GM12875 (cell line): ENCODE data around the gene CDYL2.
A peak's percentile ranks its signal among the peaks of the same experiment; 100 is the strongest.

Source experiments
- H3K4me3 ChIP-seq: one replicate; pipeline ENCODE4 v1.5.1; 2011; ENCODE audit warnings: low read depth, low read length, control low read depth
- TF ChIP-seq, protein P1 (sequence below): IDR thresholded peaks from 2 replicates; pipeline ENCODE4 v1.5.1; 2011; ENCODE audit warnings: low read depth, mild to moderate bottlenecking, control low read depth, inconsistent platforms, low read length, moderate library complexity, borderline replicate concordance; ENCODE audit not compliant: insufficient read depth

Gene CDYL2

DNA sequence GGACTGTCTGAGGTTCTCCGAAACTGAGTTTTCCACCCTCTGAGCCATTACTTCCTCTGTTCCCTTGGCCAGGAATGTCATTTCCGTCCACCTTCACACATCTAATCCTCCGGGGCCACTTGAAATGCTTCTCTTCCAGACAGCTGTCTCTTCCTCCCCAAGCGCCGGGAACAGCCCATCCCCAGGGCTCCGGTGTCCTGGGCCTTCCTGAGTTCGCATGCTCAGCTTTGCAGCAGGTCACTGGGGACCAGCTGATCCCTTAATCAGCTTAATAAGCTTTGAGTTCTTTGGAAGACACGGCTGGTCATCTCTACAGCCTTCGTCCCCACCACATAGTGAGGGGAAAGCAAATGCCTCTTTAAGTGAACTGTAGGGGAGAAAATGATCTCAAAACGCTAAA, 140.2 kb downstream of the CDYL2 start:
- H3K4me3 ChIP-seq = no peak overlapping the region
- TF ChIP-seq, protein P1, sequence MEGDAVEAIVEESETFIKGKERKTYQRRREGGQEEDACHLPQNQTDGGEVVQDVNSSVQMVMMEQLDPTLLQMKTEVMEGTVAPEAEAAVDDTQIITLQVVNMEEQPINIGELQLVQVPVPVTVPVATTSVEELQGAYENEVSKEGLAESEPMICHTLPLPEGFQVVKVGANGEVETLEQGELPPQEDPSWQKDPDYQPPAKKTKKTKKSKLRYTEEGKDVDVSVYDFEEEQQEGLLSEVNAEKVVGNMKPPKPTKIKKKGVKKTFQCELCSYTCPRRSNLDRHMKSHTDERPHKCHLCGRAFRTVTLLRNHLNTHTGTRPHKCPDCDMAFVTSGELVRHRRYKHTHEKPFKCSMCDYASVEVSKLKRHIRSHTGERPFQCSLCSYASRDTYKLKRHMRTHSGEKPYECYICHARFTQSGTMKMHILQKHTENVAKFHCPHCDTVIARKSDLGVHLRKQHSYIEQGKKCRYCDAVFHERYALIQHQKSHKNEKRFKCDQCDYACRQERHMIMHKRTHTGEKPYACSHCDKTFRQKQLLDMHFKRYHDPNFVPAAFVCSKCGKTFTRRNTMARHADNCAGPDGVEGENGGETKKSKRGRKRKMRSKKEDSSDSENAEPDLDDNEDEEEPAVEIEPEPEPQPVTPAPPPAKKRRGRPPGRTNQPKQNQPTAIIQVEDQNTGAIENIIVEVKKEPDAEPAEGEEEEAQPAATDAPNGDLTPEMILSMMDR = no peak

DNA sequence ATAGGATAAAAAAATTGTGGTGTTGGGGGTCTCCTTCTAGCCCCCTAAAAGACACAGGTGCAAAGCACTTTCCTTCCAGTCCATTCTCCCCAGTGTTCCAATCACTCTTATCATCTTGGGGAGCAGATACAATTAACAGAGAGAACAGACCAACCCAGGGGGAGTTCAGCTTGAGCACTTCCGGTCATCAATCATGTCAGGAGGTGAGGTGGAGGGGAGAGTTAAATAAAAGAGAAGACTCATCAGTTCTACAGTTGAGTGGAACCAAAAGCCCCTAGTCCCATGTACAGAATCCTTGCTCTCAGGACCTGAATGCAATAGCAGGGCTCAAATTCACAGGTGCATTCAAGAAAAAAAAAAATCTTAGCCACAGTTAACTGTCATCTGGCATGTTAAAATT, 141.3 kb downstream of the CDYL2 start:
- TF ChIP-seq, protein P1 = no peak
- no peak overlapping the region for H3K4me3 ChIP-seq

DNA sequence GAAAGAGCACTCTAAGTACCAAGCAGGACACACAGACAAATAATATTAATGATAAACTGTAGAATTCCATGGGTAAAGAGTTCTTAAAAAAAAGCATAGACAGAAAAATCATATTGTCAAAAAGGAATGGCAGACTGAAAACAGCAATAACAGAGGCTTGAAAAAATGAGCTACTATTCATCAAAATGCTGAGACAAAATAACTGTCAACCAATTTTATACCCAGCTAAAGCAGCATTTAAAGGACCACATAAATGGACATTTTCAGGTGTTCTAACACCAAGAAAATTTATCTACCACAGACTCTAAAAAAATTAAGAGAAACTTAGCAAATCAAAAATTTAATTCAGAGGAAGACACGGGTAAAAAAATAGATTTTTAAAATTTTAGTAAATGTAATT, 144.5 kb downstream of the CDYL2 start:
- H3K4me3 ChIP-seq = no peak overlapping the region
- TF ChIP-seq, protein P1 = no peak

DNA sequence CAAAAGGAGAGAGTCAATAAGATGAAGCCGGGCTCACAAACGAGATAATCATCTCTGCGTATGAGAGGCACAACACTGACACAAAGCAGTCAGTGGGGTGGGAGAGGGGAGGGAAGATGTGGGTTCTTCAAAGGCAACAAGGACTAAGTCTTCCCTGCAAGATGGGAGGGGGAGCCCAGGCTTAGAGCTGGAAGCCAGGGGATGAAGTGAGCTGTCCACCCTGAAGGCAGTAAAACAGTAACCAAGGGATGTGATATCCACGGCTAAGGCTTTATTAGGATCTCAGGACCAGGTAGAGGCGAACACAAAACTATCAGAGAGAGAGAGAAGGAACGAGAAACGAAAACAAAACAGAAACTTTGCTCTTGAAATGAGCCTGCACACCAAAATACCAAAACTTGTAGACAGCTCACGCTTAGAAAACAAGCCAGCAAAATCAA, 147.7 kb downstream of the CDYL2 start:
- peak overlapping the region; percentile 46 for H3K4me3 ChIP-seq
- TF ChIP-seq, protein P1 = no peak

DNA sequence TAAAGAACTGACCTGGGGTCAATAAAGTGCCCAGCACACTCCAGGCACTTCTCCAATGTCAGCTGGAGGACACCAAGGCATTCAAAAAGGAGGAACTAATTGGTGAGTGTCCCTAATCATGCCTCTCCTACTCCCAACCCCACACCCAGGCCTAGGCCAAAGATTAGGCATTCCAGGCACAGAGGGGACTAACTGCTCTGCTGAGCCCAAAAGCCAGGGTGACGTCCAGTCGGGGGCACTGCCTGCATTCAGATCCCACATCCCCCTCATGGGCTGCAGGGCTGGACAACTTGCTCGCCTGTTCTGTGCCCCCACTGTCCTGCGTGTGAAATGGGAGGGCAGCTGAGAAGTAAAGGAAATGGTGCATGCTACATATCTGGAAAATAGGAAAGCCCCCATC, 148.2 kb downstream of the CDYL2 start:
- TF ChIP-seq, protein P1 = no peak
- H3K4me3 ChIP-seq = no peak overlapping the region

DNA sequence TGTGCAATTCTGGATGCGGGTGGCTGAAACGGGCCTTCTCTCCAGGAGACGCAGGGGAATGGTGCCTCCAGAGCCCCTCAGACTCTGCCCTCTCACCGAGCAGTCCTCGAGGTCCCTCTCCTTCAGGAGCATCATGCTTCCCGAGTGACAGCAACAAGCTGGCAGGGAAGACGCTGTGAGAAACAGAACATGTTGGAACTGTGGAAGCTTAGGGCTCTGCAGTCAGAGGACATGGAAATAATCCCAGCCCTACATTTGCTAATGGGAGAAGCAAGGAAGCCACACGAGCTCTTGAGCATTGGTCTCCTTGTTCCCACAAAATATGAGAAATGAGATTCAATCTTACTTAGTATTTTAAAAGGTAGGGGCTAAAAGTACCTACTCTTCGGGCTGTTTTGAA, 148.6 kb downstream of the CDYL2 start:
- TF ChIP-seq, protein P1 = no peak
- no peak overlapping the region for H3K4me3 ChIP-seq

DNA sequence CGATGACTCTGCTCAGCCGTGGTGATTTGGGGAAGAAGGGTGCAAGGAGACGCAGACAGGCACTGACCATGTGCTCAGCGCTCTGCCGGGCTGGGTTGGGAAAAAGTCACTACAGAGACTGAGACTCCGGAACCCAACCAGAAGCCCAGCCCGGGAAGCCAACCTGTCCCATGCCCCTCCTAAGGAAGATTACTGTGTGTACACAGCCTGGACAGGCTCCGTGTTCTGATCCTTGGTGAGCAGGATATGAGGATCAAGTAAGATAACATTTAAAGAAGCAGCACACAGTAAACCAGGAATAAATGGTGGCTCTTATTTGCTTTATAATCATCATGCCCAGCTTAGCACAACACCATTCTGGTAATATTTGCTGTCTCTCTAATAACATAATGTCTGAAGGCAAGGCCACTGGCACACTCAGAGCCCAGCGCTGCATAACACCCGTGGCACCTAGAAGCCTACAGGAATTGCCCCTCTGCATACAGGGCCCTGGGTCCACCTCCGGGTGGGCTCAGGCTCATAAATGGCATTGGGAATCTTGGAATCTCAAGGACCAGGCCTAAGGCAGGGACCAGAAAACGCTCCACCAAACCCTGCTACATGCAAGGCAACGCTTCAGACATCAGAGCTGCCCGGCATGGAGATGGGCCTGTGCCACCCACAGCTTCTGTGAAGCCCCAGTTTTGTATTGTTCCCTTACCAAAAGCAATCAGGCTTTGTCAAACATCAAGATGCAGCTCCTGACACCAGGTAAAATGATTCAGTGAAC, 150.1 kb downstream of the CDYL2 start:
- TF ChIP-seq, protein P1 = no peak
- no peak overlapping the region for H3K4me3 ChIP-seq
